Mucosa of descending colon (tissue), 3 donors: ENCODE results near the gene CTSC. TPM values are rescaled to one million over a fixed set of nuclear protein-coding genes. Genes with fewer than 3 reads are reported as not detected.

Source experiments
- ATAC-seq: fragments of 200-7000 bp; cut with Tn5 transposase; one replicate; pipeline ENCODE4 v1.9.1; 2020; ENCODE audit warnings: mild to moderate bottlenecking, moderate library complexity
- DNase-seq, 3 donors: peaks; one replicate each; pipeline ENCODE4 v3.0.0-alpha.2; 2020
- H3K36me3 ChIP-seq: fragments of 200-600 bp; one replicate; pipeline ENCODE4 v1.8.0; 2021; ENCODE audit warnings: low read depth, mild to moderate bottlenecking
- H3K4me1 ChIP-seq: fragments of 200-600 bp; one replicate; pipeline ENCODE4 v1.8.0; 2021; ENCODE audit warnings: low read depth, mild to moderate bottlenecking
- H3K4me3 ChIP-seq: fragments of 200-600 bp; one replicate; pipeline ENCODE4 v1.8.0; 2021; ENCODE audit warnings: mild to moderate bottlenecking
- H3K9me3 ChIP-seq: fragments of 200-600 bp; one replicate; pipeline ENCODE4 v1.8.0; 2021; ENCODE audit warnings: mild to moderate bottlenecking
- CTCF ChIP-seq: fragments of 200-600 bp; IDR thresholded peaks from one replicate; pipeline ENCODE4 v1.8.0; 2022; ENCODE audit warnings: antibody characterized with exemption, mild to moderate bottlenecking
- intact Hi-C, 2 donors: fragments of 100-400 bp; cut with DNase I in 1 of 2; cut with micrococcal nuclease in 1 of 2; formaldehyde crosslinking; loops; one replicate each; pipeline versions ENCODE4 v1.11.0 to v1.11.1; 2022; cut with DNase I, micrococcal nuclease
- total RNA-seq, 3 donors: library from RNA; stranded (reverse); fragmentation: NEBNext Ultra II Directional in 2 of 3; extraction: Animal tissue kit (Norgen Biotek cat#: 25700) in 2 of 3; gene quantifications; one replicate each; pipeline versions ENCODE4 v1.2.1 to v1.2.4, GENCODE V29; 2021 to 2023
- donor health status: DM: no; HTN: no; CAD: no; lungs with moderate emphysema.
- donor health status: DM: no; HTN: no; CAD: no.
- donor health status: DM: no; HTN: yes; CAD: no.

CTSC gene
- total RNA-seq, 3 donors from 2014 or later = 74.7 to 131 (median 82.3) TPM

- Histone ChIP-seq H3K4me3 (no peak overlapping the region), H3K9me3 (no peaks in the 10 kb centered on the region), H3K36me3 (no peaks in the 10 kb centered on the region), H3K4me1 (no peaks in the 10 kb centered on the region)
- ATAC-seq = peak; percentile 29
- no peak for DNase-seq
- no peak for TF ChIP-seq CTCF
- intact Hi-C loops = no loop called here
Observed at GRCh38 chr11:88357323-88358039, 19.9 kb upstream of the CTSC start.

- Histone ChIP-seq H3K9me3 (no peaks in the 10 kb centered on the region), H3K4me3 (no peak overlapping the region), H3K36me3 (no peaks in the 10 kb centered on the region), H3K4me1 (no peaks in the 10 kb centered on the region)
- DNase-seq (no peak), ATAC-seq (no peak)
- no peak for TF ChIP-seq CTCF
- intact Hi-C loops = no loop called here
Observed at GRCh38 chr11:88355887-88356286, 18.4 kb upstream of the CTSC start.

GRCh38 chr11:88354912-88355311 lies 17.4 kb upstream of the CTSC start:
- ATAC-seq (no peak), DNase-seq (no peak)
- no peak for TF ChIP-seq CTCF
- Histone ChIP-seq H3K36me3 (no peaks in the 10 kb centered on the region), H3K4me1 (no peaks in the 10 kb centered on the region), H3K9me3 (no peaks in the 10 kb centered on the region), H3K4me3 (no peak overlapping the region)
- intact Hi-C loops = no loop called here

GRCh38 chr11:88353835-88354496 lies 16.4 kb upstream of the CTSC start:
- intact Hi-C loops = no loop called here
- no peak for ATAC-seq
- no peak for TF ChIP-seq CTCF
- H3K4me1 ChIP-seq = no peaks in the 10 kb centered on the region
- no peak overlapping the region for H3K4me3 ChIP-seq
- no peaks in the 10 kb centered on the region for H3K36me3 ChIP-seq
- H3K9me3 ChIP-seq = no peaks in the 10 kb centered on the region
- no peak for DNase-seq

- TF ChIP-seq CTCF = no peak
- ATAC-seq (no peak), DNase-seq (no peak)
- no peaks in the 10 kb centered on the region for H3K4me1 ChIP-seq
- no peaks in the 10 kb centered on the region for H3K9me3 ChIP-seq
- no peaks in the 10 kb centered on the region for H3K36me3 ChIP-seq
- intact Hi-C loops = no loop called here
- no peak overlapping the region for H3K4me3 ChIP-seq
Observed at GRCh38 chr11:88353386-88353785, 15.8 kb upstream of the CTSC start.
